Endometrial microvascular endothelial cells (primary cell): ENCODE measurements around the gene SEC22A. TPM values are rescaled to one million over a fixed set of nuclear protein-coding genes. Genes with fewer than 3 reads are reported as not detected.

ENCODE experiments used
- in situ Hi-C: cut with HindIII; loops from 2 replicates; pipeline ENCODE4 v1.10.0; 2017; ENCODE audit warnings: low sequenced_read_pairs, low pct_unique_long_range_greater_than_20kb; ENCODE audit errors: inconsistent ontology term
- total RNA-seq: library from RNA; depleted of rRNA; stranded (reverse); fragments of >200 nt; gene quantifications from one replicate; pipeline ENCODE4 v1.2.3, GENCODE V29; 2015; ENCODE audit errors: inconsistent ontology term

The SEC22A gene
- total RNA-seq, 1 donor from 2014 or later: 52.3 TPM

DNA sequence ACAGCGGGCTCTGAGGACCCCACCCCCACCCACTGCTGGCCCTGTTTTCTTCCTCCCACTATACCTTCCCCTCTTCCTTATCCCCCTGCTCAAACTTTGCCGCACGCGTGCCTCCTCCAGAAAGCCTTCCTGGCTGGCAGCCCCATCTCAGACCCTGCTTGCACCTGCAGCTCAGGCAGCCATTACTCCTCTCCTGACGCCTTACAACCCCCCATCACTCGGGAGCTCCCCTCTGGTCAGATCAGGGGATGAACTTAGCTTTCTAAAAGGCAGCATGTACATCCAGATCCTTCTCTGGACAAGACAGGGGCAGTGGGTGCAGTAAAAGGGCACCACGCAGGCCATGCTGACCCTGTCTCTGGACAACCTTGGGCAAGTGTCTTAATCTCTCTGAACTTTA lies 94.5 kb downstream of the SEC22A start:
- in situ Hi-C loops: no loop called here

DNA sequence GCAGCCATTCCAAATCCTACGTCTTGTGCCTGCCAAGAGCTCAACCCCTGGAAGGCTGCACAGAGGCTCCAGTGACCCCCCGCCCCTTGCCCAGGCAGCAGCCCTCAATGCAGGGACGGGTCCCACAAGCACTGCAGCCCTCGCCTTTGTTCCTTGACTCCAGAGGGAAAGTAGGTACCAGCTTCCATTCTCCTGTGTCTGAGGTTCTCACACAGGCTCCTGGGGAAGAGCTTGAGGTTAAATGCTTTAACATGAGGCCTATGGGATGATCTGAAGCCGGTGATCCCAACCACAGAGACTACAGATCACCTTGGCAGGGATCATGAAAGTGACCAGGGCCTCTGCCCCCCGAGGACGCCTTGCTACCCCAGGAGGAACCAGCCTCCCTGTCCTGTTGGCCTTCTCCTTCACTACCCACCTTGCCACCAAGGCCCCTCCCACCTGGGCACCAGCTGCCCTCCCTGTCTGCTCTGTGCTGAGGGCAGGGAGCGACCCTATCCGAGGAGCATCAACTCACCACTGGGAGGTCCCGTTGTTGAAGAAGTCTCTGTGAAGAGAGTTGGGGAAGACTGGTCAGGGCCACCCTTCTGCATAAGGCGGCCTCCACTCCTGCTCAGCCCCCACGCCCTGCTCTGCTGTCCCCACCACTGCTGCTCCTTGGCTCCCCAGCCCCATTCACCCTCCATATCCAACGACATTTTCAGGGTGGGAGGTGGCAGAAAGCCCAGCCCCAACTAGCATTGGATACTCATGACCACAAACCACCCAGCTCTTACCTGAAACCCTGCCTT lies 95.3 kb downstream of the SEC22A start:
- in situ Hi-C loops: no loop called here

DNA sequence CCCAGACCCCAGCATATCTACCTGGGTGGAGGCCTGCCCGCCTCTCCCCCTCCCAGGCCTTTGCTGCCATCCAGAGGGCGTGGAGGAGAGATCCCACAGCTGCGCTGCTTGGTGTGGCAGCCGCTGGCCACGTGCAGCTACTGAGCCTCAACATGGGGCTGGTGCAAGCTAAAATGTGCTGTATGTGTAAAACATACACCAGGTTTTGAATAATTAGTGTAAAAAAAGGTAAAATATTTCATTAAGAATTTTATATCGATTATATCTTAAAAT lies 95.8 kb downstream of the SEC22A start:
- in situ Hi-C loops: no loop called here

DNA sequence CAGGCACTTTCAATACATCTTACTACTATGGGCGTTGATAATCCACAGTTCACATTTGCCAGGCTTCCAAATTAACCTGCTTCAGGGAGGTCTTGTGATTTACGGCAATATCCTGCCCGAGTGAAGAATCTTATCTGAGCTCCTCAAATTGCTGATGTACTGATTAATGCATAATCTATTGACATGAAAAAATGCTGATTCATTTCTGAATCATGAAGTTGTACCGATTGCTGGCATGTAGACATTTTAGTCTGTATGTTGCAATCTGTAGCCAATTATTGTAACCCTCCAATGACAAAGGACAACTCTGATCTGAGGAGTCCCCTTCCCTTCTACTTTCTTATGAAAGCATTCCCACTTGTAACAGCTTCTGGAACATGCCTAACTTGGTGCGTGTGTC lies 97.2 kb downstream of the SEC22A start:
- in situ Hi-C loops: no loop called here

DNA sequence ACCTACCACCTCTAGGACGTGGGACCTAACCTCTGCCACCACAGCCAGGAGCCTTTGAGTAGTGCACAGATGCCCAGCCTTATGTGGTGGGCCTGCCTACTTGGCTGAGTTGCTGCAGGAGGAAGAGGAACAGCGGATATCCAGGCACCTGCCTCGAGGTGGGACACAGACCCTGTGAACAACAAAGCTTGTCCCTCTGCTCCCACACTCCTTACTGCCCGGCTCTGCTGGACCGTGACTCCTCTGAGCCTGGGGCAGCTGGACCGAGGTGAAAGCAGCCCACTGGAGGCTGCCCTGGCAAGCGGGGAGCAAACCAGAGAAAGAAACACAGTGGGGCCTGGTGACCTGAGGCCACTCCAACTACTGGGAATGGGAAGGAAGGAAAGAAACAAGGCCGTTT lies 97.8 kb downstream of the SEC22A start:
- in situ Hi-C loops: no loop called here

DNA sequence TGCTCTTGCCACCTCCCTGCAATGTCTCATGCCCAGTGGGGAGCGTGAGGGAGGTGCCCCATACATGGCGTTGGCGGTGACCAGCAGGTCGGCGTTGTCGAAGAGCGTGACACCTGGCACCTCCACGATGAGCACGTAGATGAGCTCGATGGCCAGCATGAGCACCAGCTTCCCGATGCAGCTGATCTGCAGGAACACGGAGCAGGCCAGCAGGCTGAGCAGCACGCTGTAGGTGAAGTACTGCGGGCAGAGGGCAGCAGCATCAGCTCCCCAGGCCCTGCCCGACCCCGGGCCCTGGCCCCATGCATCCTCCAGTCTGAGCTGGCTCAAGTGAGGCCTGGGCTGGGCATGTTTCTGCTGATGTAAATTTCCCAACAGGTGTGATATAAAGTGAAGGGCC lies 98.3 kb downstream of the SEC22A start:
- in situ Hi-C loops: no loop called here

DNA sequence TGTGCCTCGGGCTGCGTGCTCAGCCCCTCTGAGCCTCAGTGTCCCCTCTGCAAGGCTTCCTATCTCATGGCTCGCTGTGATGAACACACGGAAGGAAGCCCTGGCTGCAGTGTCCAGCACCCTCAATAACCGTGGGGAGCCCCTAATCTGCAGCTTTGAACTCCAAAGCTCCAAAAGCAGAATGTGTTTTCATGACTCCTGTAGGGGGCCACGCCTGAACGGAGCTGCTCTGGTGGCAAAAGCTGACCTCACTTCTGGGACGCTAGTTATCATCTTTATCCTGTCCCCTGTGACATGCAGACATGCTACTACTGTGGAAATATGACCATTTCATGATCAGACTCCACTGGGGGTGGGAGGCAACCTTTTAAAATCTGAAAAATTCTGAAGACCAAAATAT lies 98.8 kb downstream of the SEC22A start:
- in situ Hi-C loops: no loop called here

DNA sequence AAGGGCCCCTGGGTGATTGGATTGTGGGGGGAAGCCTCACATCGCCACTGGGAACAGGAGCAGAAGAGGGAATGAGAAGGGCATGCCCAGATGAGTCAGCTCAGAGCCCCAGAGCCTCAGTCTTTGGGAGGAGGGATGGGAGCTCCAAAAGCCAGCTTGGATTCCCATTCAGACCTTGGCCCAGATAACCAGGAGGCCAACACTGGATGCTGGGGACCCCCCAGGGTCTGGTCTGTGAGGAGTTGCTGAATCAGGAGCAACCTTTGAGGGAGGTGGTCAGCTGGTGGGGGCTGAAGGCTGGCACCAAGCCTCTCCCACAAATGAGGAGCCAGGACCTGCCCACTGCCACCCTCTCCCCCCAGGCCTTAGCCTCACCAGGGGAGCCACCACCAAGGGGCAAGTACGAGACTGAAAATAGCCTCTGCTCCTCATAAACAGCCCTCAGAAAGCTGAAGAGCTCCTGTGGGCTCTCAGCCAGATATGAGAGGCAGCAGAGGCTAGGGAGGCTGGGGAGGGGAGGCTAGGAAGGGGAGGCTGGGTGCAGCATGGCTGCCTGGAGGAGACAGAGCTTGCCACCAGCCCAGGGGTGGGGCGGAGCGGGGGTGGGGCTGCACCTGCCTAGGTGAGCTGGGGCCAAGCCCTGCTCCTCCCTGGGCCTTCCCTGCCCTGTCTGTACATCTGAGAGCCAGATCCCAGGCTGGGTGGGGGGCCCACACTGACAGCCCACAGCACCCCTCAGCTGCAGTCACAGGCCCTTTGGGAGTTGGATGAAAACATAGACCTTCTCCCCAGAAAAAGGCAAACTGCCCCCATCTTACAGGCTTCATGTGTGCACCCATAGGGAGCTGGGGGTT lies 99.8 kb downstream of the SEC22A start:
- in situ Hi-C loops: no loop called here

DNA sequence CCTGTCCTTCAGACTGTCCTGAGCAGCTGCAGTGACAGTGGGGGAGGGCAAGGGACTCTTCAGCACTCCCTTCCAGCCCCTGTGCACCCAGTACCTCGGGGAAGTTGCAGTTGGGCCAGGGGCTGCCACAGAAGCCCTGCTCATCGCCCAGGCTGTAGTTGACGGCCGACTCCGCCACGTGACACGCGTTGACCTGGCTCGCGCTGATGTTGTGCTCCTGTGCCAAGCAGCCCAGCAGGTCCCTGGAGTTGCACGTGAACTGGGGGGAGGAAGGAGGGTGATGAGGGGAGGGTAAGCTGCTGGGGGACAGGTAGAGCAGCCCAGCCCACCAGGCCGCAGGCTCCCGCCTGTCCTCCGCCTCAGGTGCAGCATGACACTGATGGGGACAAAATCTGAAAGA lies 101.2 kb downstream of the SEC22A start:
- in situ Hi-C loops: no loop called here

DNA sequence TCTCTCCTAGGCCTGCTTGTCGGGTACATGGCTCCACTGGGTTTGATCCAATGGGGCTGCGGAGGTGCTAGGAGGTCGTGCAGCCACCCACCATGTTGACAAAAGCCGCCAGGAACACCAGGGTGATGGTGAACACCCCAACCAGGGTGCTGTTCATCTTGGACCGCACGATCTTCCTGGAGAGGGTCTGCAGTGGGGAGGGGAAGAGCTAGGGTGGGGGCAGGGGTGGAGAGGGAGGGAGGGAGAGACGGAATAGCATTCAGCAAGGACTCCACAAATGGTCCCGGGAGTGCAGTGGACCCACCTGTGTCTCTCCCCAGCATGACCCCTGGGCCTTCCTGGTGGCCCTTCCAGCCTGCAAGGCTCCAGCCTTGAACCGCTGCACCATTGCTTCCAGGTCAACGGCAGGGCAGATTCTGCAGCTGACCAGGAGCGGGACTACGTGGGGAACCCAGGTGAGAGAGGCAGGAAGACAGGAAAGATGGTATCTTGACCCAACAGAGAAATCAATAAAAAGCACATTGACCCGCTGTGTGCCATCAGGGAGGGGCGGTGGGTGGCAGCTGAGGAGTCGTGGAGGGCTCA lies 102.3 kb downstream of the SEC22A start:
- in situ Hi-C loops: no loop called here

DNA sequence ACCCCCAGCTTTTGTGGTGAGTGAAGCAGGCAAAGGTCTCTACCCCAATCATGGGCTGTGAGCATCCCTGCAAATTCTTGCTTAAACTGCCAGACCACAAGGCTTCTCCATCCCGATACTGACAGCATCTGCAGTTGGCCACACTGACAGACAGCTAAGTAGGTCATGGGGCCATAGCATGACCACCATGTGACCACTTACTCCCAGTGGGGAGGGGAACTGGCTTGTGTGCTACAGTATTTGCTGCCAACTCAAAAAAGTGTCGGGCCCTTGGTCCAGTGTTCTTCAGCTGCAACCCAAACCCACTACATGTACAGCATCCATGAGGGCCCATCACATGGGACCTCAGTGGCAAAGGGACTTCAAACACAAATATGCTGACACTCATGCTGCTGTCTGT lies 103.4 kb downstream of the SEC22A start:
- in situ Hi-C loops: no loop called here

DNA sequence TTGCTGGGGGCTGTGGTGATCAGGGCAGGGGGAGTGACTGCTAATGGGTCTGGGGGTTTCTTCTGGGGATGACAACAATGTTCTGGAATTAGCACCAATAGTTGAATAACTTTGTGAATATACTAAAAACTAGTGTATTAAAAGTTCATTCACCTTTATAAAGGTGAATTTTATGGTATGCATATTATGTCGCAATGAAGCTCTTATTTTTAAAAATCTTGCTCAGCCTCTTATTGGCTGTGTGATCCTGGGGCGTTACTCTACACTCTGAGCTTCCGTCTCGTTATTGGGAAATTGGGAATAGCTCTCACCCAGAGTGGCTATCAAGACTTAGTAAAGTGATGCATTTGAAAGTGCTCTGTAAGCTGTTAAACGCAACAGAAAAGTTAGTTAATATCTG lies 105.3 kb downstream of the SEC22A start:
- in situ Hi-C loops: no loop called here

DNA sequence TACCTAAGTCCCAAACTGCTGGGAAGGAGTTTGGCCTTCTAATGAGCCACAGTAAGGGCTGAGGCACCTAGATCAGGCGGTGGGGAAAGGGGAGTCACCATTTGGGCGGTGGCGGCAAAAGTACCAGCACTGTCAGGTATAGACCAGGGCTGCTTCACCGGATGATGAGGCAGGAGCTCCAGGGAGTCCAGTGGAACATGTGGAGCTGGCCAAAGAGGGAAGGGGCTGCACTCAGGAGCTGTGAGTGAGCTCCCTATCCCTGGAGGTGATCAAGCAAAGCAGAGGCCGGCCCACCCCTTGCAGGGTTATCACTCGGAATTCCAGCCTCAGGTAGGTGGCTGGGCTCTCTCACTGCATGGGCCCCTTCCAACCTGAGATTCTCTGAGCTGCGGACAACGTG lies 108.4 kb downstream of the SEC22A start:
- in situ Hi-C loops: no loop called here

DNA sequence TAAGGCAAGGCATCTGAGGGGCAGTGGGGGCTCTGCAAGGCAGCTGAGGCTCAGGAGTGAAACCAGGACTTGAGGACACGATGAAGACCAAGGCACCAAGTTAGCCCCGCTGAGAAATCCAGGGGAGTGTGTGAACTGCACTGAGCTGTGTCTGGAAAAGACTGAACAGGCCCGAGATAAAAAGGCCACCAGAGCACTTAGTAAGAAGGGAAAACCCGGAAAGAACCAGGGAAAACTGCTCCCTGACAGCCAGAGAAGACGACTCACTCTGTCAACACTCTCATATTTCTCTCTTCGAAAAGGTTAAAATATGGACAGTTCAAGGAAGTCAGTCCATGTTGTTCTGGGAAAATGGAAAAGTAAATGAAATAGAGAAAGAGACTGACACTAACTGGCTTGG lies 109.0 kb downstream of the SEC22A start:
- in situ Hi-C loops: no loop called here

DNA sequence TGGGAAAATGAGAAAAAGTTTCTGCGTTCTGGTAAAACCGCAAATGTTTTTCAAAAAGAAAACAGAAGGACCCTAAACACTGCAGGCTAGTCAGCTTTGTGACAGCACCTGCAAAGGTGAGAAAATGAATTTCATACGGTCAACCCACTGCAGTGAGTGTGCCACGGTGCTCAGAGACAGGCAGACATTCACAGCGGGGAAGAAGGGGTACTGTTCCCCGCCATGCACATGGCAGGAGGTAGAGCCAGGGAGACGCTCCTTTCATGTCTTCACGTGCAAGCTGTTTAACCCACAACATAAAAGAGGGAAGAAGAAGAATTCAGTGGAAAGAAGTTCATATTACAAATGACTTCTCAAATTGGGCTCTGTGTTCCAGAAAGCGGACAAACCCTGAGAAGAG lies 109.5 kb downstream of the SEC22A start:
- in situ Hi-C loops: no loop called here

DNA sequence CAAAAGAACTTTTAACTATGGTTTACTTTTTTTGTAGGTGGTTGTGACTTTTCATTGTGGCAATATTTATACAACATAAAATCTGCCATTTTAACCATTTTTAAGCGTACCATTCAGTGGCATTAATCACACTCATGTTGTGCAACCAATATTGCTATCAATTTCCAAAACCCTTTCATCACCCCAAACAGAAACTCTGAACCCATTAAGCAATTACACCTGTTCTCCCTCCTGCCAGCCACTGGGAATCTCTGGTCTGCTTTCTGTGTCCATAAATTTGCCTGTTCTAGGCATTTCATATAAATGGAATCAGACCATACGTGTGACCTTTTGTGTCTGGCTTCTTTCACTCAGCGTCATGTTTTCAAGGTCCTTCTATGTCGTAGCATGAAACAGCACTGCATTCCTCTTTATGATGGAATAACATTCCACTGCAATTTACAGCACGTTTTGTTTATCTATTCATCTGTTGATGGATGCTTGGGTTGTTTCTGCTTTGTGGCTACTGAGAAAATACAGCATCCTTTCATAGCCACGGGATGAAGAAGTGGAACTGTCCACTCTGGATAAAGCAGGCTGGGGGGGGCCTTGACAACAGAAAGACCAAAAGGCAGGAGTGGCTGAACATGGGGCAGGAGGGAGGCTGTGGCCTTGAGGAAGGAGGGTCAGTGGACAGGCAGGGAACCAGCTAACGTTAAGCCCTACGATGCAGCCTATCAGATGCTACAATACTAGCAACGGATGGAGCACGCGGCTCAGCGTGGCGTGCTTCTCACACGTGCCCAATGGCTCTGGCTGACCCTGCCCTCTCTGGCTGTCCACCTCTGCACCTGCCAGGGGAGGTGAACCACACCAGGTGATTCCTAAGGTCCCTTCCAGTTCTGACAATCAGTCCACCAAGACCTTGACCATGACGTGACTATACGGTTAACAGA lies 110.9 kb downstream of the SEC22A start:
- in situ Hi-C loops: no loop called here

DNA sequence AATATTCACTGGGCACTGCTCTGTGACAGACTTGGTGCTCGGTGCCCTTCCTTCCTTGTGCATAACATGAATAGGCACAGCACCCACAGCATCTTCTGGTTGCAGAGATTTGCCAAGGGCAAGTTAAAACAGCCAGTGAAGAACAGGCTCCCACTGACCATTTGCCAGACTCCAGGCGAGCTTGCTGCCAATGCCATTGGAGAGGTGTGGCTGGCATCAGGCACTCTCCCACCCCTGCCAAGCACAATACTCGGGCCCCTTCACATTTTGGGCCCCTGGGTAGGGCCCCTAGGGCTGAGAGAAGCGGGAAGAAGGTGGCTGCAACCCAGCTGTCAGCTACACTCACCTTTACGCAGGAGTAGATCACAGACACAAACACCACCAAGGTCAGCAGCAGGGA lies 112.1 kb downstream of the SEC22A start:
- in situ Hi-C loops: no loop called here

DNA sequence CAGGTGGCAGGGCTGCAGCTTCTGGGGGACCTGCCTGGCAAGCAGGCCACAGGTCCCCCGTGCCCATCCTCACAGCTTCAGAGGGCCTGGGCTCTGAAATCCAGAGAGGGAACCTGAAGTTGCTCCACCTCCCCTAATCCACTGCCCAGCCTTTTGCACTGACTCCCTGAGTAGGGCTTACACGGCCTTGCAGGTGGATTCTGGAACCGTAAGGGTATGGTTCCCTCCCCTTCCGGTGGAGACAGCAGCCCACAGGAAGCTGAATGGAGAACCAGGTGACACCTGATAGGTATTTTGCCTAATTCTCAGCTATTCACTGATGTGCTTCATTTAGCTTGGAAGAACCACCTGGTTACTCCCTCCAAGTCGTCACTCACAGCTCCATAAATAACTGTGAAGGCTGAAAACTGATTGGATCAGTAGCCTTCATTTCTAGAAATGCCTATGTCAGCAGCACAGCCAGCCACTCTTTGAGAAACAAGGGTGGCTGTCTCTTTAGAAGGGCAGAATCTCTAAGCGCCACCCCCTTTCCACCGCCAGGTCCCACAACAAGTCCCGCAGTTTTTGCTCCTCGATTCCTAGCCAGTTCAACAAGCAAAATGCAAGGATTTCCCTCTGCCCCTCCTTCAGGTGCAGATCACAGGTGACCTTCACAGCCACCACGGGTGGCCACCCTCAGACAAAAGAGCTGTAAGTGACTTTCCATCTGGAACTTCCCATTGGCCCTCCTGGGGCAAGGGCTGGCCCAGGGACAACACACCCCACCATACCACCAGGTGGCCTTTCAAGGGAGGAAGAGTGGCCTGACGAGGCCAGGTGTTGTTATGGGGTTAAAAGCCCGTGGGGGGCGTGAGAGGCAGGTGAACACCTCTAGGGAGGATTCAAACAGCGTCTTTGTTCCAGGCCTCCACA lies 112.9 kb downstream of the SEC22A start:
- in situ Hi-C loops: no loop called here
